RPMI8226 (cell line): ENCODE measurements around the gene CCDC201.

ENCODE experiments used
- DNase-seq: peaks from one replicate; pipeline ENCODE4 v3.0.0-alpha.2; 2015

The CCDC201 gene

GRCh38 chr7:45892407-45893035, 19.6 kb upstream of the CCDC201 start:
- DNase-seq = no peak

GRCh38 chr7:45891462-45892402, 18.9 kb upstream of the CCDC201 start:
- DNase-seq = no peak

DNA sequence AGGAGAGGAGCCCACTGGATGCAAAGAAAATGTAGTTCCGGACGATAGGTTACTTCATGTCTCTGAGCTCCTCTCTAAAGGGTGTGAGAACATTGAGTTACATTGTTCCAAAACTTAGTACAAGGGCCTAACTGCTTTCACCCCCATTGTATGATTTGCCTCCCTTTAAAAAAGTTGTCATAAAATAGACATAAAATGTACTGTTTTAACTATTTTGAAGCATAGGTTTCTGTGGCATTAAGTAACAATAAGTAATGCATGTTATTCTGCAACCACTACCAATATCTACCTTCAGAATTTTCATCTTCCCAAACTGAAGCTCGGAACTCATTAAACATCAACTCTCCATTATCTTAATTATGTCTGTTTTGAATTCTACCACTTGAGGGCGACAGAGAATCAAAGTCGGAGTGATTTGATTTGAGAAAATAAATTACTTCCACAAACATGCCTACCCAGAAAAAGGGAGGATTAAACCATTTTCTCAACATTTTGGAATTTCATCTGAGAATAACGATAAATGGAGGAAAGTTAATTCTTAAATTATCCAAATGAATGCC, 18.1 kb upstream of the CCDC201 start:
- DNase-seq = peak; percentile 61

- DNase-seq = no peak
Observed at GRCh38 chr7:45890125-45890901, 17.4 kb upstream of the CCDC201 start.

DNA sequence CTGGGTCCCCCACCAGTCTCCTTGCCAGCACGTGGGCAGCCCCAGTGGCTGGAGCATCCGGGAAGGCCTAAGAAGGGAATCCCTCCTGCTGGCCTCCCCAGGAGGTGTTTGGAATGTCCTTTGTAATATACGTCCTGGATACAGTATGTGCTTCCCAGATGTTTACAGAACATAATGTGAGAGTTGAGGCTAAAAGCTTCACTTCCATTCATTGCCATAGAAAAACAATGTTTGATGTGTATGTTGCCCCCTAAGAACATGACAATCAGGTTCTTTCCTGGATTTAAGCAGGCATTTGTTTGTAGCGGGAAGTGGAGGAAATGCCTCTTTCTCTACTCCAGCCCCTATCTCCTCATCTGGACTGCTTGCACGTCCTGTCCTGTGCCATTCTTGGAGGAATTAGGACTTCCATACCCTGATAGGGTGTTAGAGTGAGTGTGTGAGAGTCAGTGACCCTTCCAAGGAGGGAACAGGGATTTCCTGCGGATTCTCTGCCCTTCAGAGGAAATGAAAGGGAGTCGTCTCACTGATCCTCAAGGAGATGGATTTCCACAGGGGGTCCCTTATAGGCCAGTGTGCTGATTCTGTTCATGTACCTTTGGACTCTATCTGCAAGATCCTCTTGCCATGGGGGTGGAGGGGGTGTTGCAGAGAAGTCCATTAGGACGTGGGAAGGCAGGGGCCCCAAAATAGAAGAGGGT, 16.6 kb upstream of the CCDC201 start:
- DNase-seq = no peak

- DNase-seq = no peak
Observed at GRCh38 chr7:45888993-45889366, 16.1 kb upstream of the CCDC201 start.

DNA sequence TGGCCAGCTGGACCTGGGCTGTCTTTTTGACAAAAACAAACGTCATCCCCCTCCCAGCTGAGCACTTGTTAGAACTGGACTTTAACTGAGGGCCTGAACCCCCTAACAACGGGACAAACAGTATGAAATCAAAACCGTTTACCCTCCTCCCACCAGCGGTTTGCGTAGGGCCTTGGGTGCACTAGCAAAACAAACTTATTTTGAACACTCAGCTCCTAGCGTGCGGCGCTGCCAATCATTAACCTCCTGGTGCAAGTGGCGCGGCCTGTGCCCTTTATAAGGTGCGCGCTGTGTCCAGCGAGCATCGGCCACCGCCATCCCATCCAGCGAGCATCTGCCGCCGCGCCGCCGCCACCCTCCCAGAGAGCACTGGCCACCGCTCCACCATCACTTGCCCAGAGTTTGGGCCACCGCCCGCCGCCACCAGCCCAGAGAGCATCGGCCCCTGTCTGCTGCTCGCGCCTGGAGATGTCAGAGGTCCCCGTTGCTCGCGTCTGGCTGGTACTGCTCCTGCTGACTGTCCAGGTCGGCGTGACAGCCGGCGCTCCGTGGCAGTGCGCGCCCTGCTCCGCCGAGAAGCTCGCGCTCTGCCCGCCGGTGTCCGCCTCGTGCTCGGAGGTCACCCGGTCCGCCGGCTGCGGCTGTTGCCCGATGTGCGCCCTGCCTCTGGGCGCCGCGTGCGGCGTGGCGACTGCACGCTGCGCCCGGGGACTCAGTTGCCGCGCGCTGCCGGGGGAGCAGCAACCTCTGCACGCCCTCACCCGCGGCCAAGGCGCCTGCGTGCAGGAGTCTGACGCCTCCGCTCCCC, 15.5 kb upstream of the CCDC201 start, which contains the start of gene IGFBP1:
IGFBP1 (plus strand) TSS at position 304 of the 808 bp plus-strand sequence; CDS start at position 469, 165 bp downstream.
- peak; percentile 22 for DNase-seq

GRCh38 chr7:45886931-45887667, 14.2 kb upstream of the CCDC201 start:
- DNase-seq = no peak

- no peak for DNase-seq
Observed at GRCh38 chr7:45885264-45885882, 12.5 kb upstream of the CCDC201 start.

GRCh38 chr7:45884136-45884535, 11.3 kb upstream of the CCDC201 start:
- DNase-seq = no peak

DNA sequence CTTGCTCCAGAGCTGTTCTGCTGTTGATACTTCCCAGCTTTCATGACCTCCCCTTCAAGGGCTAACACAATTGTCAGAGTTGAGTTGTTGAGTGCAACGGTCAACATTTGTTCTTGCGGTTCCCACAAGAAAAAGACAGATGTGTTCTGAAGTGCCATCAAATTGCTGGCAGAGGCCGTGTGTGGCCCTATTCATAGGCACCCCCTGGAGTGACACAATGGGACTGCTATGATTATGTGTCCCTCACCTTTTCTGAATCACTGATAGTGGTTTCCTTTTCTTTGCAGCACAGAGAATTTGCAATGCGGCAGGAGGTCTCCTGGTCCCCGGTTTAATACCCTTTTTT, 9.6 kb upstream of the CCDC201 start:
- DNase-seq = no peak

- DNase-seq = no peak
Observed at GRCh38 chr7:45881759-45882464, 9.0 kb upstream of the CCDC201 start.

GRCh38 chr7:45881280-45881758, 8.4 kb upstream of the CCDC201 start:
- DNase-seq = no peak

- no peak for DNase-seq
Observed at GRCh38 chr7:45880433-45880860, 7.6 kb upstream of the CCDC201 start.

GRCh38 chr7:45878457-45879144, 5.7 kb upstream of the CCDC201 start:
- DNase-seq = no peak

DNA sequence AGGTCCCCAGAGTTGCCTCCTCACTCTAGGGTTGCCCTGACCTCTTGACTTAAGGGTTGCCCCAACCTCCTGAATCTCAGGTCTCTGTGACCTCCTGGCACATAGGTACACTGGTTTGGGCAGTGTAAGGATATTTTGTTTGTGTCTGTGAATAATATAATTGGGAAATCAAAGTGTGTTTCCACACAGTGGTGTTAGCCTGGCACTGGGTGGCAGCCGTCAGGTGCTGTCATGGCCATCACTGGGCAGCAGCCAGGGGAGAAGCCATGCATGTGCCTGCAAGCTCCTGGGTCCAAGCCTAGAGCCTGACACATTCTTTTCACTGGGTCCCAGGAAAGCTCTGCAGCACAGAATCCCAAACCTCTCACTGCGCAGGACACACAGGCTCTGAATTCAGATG, 3.6 kb upstream of the CCDC201 start:
- DNase-seq = no peak

- no peak for DNase-seq
Observed at GRCh38 chr7:45874408-45875131, 1.7 kb upstream of the CCDC201 start.

DNA sequence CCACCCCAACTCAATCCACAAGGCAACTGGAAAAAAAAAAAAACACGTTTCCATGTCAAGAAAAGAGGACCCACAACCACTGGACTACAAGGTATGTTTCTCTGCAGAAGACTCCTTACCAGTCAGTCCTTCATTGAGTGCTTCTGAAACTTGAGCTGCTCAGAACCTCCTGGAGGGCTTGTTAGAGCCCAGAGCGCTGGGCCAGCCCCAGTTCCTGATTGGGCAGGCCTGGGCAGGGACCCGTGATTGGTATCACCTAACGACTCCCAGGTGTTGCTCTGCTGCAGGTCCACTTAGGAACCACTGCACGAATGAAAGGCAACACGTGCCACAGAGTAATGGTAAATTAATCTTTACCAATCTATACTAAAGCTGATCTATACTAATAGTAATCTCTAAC, 473 bp upstream of the CCDC201 start:
- no peak for DNase-seq
